HepG2 (cell line): ENCODE data around the gene SLC13A3. TPM values are rescaled to one million over a fixed set of nuclear protein-coding genes. Genes with fewer than 3 reads are reported as not detected.

ENCODE experiments used
- ARHGAP35 ChIP-seq: sonication (generic); formaldehyde crosslinking; IDR thresholded peaks from 2 replicates; pipeline ENCODE4 v1.9.0; 2022; ENCODE audit warnings: mild to moderate bottlenecking, inconsistent platforms, moderate library complexity, missing genetic modification reagents, borderline replicate concordance
- BATF2 ChIP-seq: sonication (generic); formaldehyde crosslinking; IDR thresholded peaks from 2 replicates; pipeline ENCODE4 v1.8.0; 2022; ENCODE audit warnings: mild to moderate bottlenecking, missing genetic modification reagents, moderate library complexity
- ELF4 ChIP-seq: sonication (generic); formaldehyde crosslinking; IDR thresholded peaks from 2 replicates; pipeline ENCODE4 v1.5.0; 2020; ENCODE audit warnings: missing genetic modification reagents, mild to moderate bottlenecking, moderate library complexity, borderline replicate concordance
- HOXA3 ChIP-seq: sonication (generic); formaldehyde crosslinking; IDR thresholded peaks from 2 replicates; pipeline ENCODE4 v1.5.0; 2020; ENCODE audit warnings: missing genetic modification reagents
- IRF9 ChIP-seq: sonication (generic); formaldehyde crosslinking; IDR thresholded peaks from 2 replicates; pipeline ENCODE4 v1.8.0; 2022; ENCODE audit warnings: missing genetic modification reagents, mild to moderate bottlenecking, borderline replicate concordance
- JUN ChIP-seq: sonication (generic); formaldehyde crosslinking; IDR thresholded peaks from 2 replicates; pipeline ENCODE4 v1.4.0; 2020; ENCODE audit warnings: mild to moderate bottlenecking, missing genetic modification reagents
- KLF12 ChIP-seq: sonication (generic); formaldehyde crosslinking; IDR thresholded peaks from 2 replicates; pipeline ENCODE4 v1.4.0; 2020; ENCODE audit warnings: missing genetic modification reagents, borderline replicate concordance
- PAWR ChIP-seq: sonication (generic); formaldehyde crosslinking; IDR thresholded peaks from 2 replicates; pipeline ENCODE4 v1.4.0; 2020; ENCODE audit warnings: missing genetic modification reagents, mild to moderate bottlenecking, borderline replicate concordance
- SOX13 ChIP-seq, 3 experiments: fragments of 450-650 bp in 1 of 3; sonication (generic) in 1 of 3; formaldehyde crosslinking in 1 of 3; IDR thresholded peaks in 2 of 3; conservative IDR thresholded peaks in 1 of 3; 2 replicates each; pipeline versions ENCODE4 v1.5.0 to v1.6.1; 2016 to 2020; ENCODE audit warnings: antibody characterized with exemption in 1 of 3, mild to moderate bottlenecking in 1 of 3, missing compliant biosample characterization in 1 of 3, missing genetic modification reagents in 1 of 3, moderate library complexity in 1 of 3
- SP1 ChIP-seq, 2 experiments: fragments of 450-650 bp in 1 of 2; sonication (generic) in 1 of 2; formaldehyde crosslinking in 1 of 2; IDR thresholded peaks; 2 replicates each; pipeline versions ENCODE4 v1.4.0 to v1.6.1; 2016 to 2020; ENCODE audit warnings: missing genetic modification reagents in 1 of 2
- THAP11 ChIP-seq: IDR thresholded peaks from 2 replicates; pipeline ENCODE4 v1.6.1; 2016; ENCODE audit warnings: missing biosample characterization, missing genetic modification reagents
- ZBTB38 ChIP-seq: sonication (generic); formaldehyde crosslinking; IDR thresholded peaks from 2 replicates; pipeline ENCODE4 v1.5.1; 2020; ENCODE audit warnings: mild to moderate bottlenecking, missing genetic modification reagents
- ZBTB4 ChIP-seq: sonication (generic); formaldehyde crosslinking; IDR thresholded peaks from 2 replicates; pipeline ENCODE4 v1.4.0; 2020; ENCODE audit warnings: missing genetic modification reagents, mild to moderate bottlenecking, borderline replicate concordance
- ZBTB42 ChIP-seq: sonication (generic); formaldehyde crosslinking; IDR thresholded peaks from 2 replicates; pipeline ENCODE4 v1.5.0; 2020; ENCODE audit warnings: mild to moderate bottlenecking, missing genetic modification reagents
- ZFP90 ChIP-seq: sonication (generic); formaldehyde crosslinking; IDR thresholded peaks from 2 replicates; pipeline ENCODE4 v1.8.0; 2022; ENCODE audit warnings: missing genetic modification reagents, mild to moderate bottlenecking, inconsistent platforms, borderline replicate concordance
- ZFP91 ChIP-seq: sonication (generic); formaldehyde crosslinking; IDR thresholded peaks from 2 replicates; pipeline ENCODE4 v1.9.0; 2022; ENCODE audit warnings: missing genetic modification reagents, mild to moderate bottlenecking, borderline replicate concordance
- ZFX ChIP-seq: sonication (generic); formaldehyde crosslinking; IDR thresholded peaks from 2 replicates; pipeline ENCODE4 v1.4.0; 2020; ENCODE audit warnings: mild to moderate bottlenecking, low read depth, missing genetic modification reagents, moderate library complexity
- ZKSCAN8 ChIP-seq: IDR thresholded peaks from 2 replicates; pipeline ENCODE4 v1.6.1; 2016; ENCODE audit warnings: borderline replicate concordance, missing genetic modification reagents, missing compliant biosample characterization
- ZNF550 ChIP-seq: sonication (generic); formaldehyde crosslinking; IDR thresholded peaks from 2 replicates; pipeline ENCODE4 v1.4.0; 2020; ENCODE audit warnings: mild to moderate bottlenecking, missing genetic modification reagents, borderline replicate concordance
- ZNF7 ChIP-seq: IDR thresholded peaks from 2 replicates; pipeline ENCODE4 v1.6.1; 2016; ENCODE audit warnings: missing biosample characterization, missing genetic modification reagents
- ZSCAN21 ChIP-seq: sonication (generic); formaldehyde crosslinking; IDR thresholded peaks from 2 replicates; pipeline ENCODE4 v1.8.0; 2022; ENCODE audit warnings: mild to moderate bottlenecking, missing genetic modification reagents, moderate library complexity, borderline replicate concordance
- polyA plus RNA-seq, 8 experiments: library from polyadenylated mRNA; depleted of rRNA in 3 of 8; stranded (reverse) in 7 of 8; unstranded in 1 of 8; fragments of >200 nt; fragmentation: Illumina TruSeq in 4 of 8; extraction: Trizol in 4 of 8; gene quantifications; 2 replicates each; pipeline versions ENCODE4 v1.2.1 to v1.2.3, GENCODE V29; 2011 to 2016; ENCODE audit warnings: low read depth in 4 of 8, missing spikeins in 1 of 8, mixed read lengths in 1 of 8; ENCODE audit not compliant: insufficient read depth in 1 of 8
- total RNA-seq, 5 experiments: library from RNA; depleted of rRNA; stranded (reverse); fragments of >200 nt; fragmentation: Illumina TruSeq; extraction: Trizol; gene quantifications; 2 replicates each; pipeline ENCODE4 v1.2.3, GENCODE V29; 2016; ENCODE audit warnings: low read depth in 1 of 5

The SLC13A3 gene
- total and polyA plus RNA-seq, 2 of the 13 experiments (the other 11 are each of a cell fraction or from before 2014, with no cell fraction given), result 66.5 to 76.0 TPM

- TF ChIP-seq PAWR (CRISPR knock-in tag) (no peak), ZSCAN21 (no peak), ARHGAP35 (CRISPR knock-in tag) (no peak), ZBTB38 (CRISPR knock-in tag) (peak; percentile 74; the same call in 1 of the 2 replicates), ZFX (no peak), KLF12 (CRISPR knock-in tag) (no peak), IRF9 (CRISPR knock-in tag) (no peak), ZFP91 (CRISPR knock-in tag) (peak; percentile 10; the same call in 1 of the 2 replicates), ZKSCAN8 (no peak), JUN (CRISPR knock-in tag) (no peak), HOXA3 (CRISPR knock-in tag) (peak; percentile 39), ELF4 (no peak), BATF2 (peak; percentile 45; the same call in 1 of the 2 replicates), SOX13 (IDR thresholded peaks at IDR 0.05) (no peak), SOX13 (CRISPR knock-in tag; conservative IDR thresholded peaks at IDR 0.05 in 1 of 2, IDR thresholded peaks at IDR 0.05 in 1 of 2) (0 out of 4 replicates have a peak, but pooled peaks of 1 of the 2 experiments have one; percentile 16), THAP11 (CRISPR knock-in tag) (no peak), ZBTB4 (CRISPR knock-in tag) (0 out of 2 replicates have a peak, but pooled peaks have one; percentile 10), ZNF7 (CRISPR knock-in tag) (no peak), ZFP90 (CRISPR knock-in tag) (no peak), SP1 (IDR thresholded peaks at IDR 0.05) (no peak), SP1 (CRISPR knock-in tag; IDR thresholded peaks at IDR 0.05) (no peak), ZNF550 (CRISPR knock-in tag) (no peak), ZBTB42 (CRISPR knock-in tag) (no peak)
Observed at GRCh38 chr20:46683939-46684750, 32.9 kb upstream of the SLC13A3 start (continued).
